ENCODE results near the gene PCSK4.
A peak's percentile ranks its signal among the peaks of the same experiment; 100 is the strongest.
"Not testable (repeated sequence)": the region's sequence is repeated elsewhere in the genome, so short reads cannot be mapped to it uniquely, and the experiment has no call there.

The PCSK4 gene

GRCh38 chr19:1486720-1487575 lies 3.2 kb downstream of the PCSK4 start:
- DNase-seq = no peak

- DNase-seq = no peak
These were observed 6.1 kb downstream of the PCSK4 start for GRCh38 chr19:1483979-1484428.

GRCh38 chr19:1483131-1483978 lies 6.8 kb downstream of the PCSK4 start:
- no peak for DNase-seq

GRCh38 chr19:1482361-1483130 lies 7.6 kb downstream of the PCSK4 start:
- no peak for DNase-seq

GRCh38 chr19:1481893-1482360 lies 8.2 kb downstream of the PCSK4 start:
- DNase-seq = no peak

- DNase-seq = no peak
These were observed 8.8 kb downstream of the PCSK4 start for GRCh38 chr19:1481224-1481892.

GRCh38 chr19:1478934-1479707 lies 11.0 kb downstream of the PCSK4 start, which contains the start of gene C19orf25:
TSS of gene C19orf25 (minus strand) at chr19:1479215. CDS start at chr19:1478903, 312 bp downstream.
- peak; percentile 97 for DNase-seq

- not testable (repeated sequence) for DNase-seq
These were observed 13.1 kb downstream of the PCSK4 start for GRCh38 chr19:1477056-1477455.

GRCh38 chr19:1475751-1476437 lies 14.3 kb downstream of the PCSK4 start:
- DNase-seq = no peak

- DNase-seq = no peak
These were observed 15.3 kb downstream of the PCSK4 start for GRCh38 chr19:1474765-1475351.

GRCh38 chr19:1474011-1474764 lies 16.0 kb downstream of the PCSK4 start:
- no peak for DNase-seq

GRCh38 chr19:1473085-1473851 lies 16.9 kb downstream of the PCSK4 start:
- no peak for DNase-seq

GRCh38 chr19:1472231-1473084 lies 17.7 kb downstream of the PCSK4 start:
- no peak for DNase-seq

- DNase-seq = no peak
These were observed 18.5 kb downstream of the PCSK4 start for GRCh38 chr19:1471515-1472160.

GRCh38 chr19:1471010-1471514 lies 19.1 kb downstream of the PCSK4 start:
- DNase-seq = no peak

GRCh38 chr19:1470305-1471009 lies 19.7 kb downstream of the PCSK4 start:
- DNase-seq = peak; percentile 78

GRCh38 chr19:1470055-1470304 lies 20.2 kb downstream of the PCSK4 start:
- DNase-seq = no peak
